H1 (cell line): Measurements from ENCODE around the gene MTPN. TPM values are rescaled to one million over a fixed set of nuclear protein-coding genes. Genes with fewer than 3 reads are reported as not detected.

Experiments
- CTCF ChIA-PET: fragments of 300-600 bp; sonication (Branson Sonifier 250); formaldehyde crosslinking; loops from one replicate; lab custom pipeline; 2021; ENCODE audit not compliant: partially characterized antibody; lab: Charles Lee
- POLR2A ChIA-PET: fragments of 300-600 bp; sonication (Branson Sonifier 250); formaldehyde crosslinking; loops from one replicate; lab custom pipeline; 2021; ENCODE audit warnings: inconsistent platforms; ENCODE audit not compliant: partially characterized antibody; lab: Charles Lee
- DNase-seq, 2 experiments: peaks; one replicate each; pipeline versions ENCODE4 v3.0.0 to v3.0.0-alpha.2; 2010 to 2022; ENCODE audit warnings: low spot score in 2 of 2, low read depth in 1 of 2, mixed read lengths in 1 of 2
- FAIRE-seq: peaks from 2 replicates; lab custom pipeline; 2011; peaks lifted over from hg19 to GRCh38; lab: Jason Lieb, UNC
- H2AFZ ChIP-seq: 2 replicates; pipeline ENCODE4 v1.8.1; 2012; ENCODE audit warnings: low read length, inconsistent platforms
- H2AK5ac ChIP-seq: 2 replicates; pipeline ENCODE4 v1.6.1; 2013; ENCODE audit warnings: low read depth, low read length
- H2BK120ac ChIP-seq: replicated peaks from 2 replicates; pipeline ENCODE3; 2013; ENCODE audit warnings: low read depth, low read length, inconsistent platforms
- H2BK12ac ChIP-seq: 2 replicates; pipeline ENCODE4 v1.6.1; 2013; ENCODE audit warnings: low read depth, low read length
- H2BK15ac ChIP-seq: 2 replicates; pipeline ENCODE4 v1.6.1; 2013; ENCODE audit warnings: low read length
- H2BK20ac ChIP-seq: 2 replicates; pipeline ENCODE4 v1.6.1; 2013; ENCODE audit warnings: low read length
- H2BK5ac ChIP-seq: 2 replicates; pipeline ENCODE4 v1.6.1; 2013; ENCODE audit warnings: low read depth, low read length
- H3K14ac ChIP-seq: 2 replicates; pipeline ENCODE4 v1.6.1; 2013; ENCODE audit warnings: inconsistent platforms; ENCODE audit not compliant: insufficient read length
- H3K18ac ChIP-seq: 2 replicates; pipeline ENCODE4 v1.6.1; 2013; ENCODE audit warnings: low read length; ENCODE audit errors: extremely low read depth
- H3K23ac ChIP-seq: 2 replicates; pipeline ENCODE4 v1.6.1; 2013; ENCODE audit warnings: inconsistent platforms; ENCODE audit not compliant: insufficient read length
- H3K23me2 ChIP-seq: 2 replicates; pipeline ENCODE4 v1.6.1; 2013; ENCODE audit warnings: low read depth, low read length
- H3K27ac ChIP-seq: 2 replicates; pipeline ENCODE4 v1.6.1; 2011; ENCODE audit warnings: low read depth, low read length, inconsistent platforms
- H3K27me3 ChIP-seq, 4 experiments: replicated peaks in 1 of 4; 1 replicate in 1 of 4; 2 replicates in 3 of 4; pipeline versions ENCODE4 v1.6.1 to v1.8.1; 2011 to 2013; ENCODE audit warnings: low read length in 3 of 4, mild to moderate bottlenecking in 3 of 4, inconsistent platforms in 2 of 4, mixed read lengths in 2 of 4, moderate library complexity in 1 of 4; ENCODE audit not compliant: control insufficient read depth in 3 of 4, insufficient read depth in 3 of 4; ENCODE audit errors: extremely low read depth in 1 of 4
- H3K36me3 ChIP-seq, 4 experiments: 2 replicates each; pipeline versions ENCODE4 v1.6.1 to v1.8.1; 2011 to 2013; ENCODE audit warnings: mild to moderate bottlenecking in 4 of 4, low read length in 3 of 4, moderate library complexity in 2 of 4, control low read depth in 1 of 4, inconsistent platforms in 1 of 4; ENCODE audit not compliant: insufficient read depth in 4 of 4, control insufficient read depth in 2 of 4
- H3K4ac ChIP-seq: replicated peaks from 2 replicates; pipeline ENCODE3; 2013; ENCODE audit warnings: low read length, low read depth, mixed read lengths, inconsistent platforms; ENCODE audit not compliant: insufficient read length
- H3K4me1 ChIP-seq, 4 experiments: replicated peaks in 1 of 4; 1 replicate in 1 of 4; 2 replicates in 3 of 4; pipeline versions ENCODE4 v1.6.1 to v1.8.1; 2011 to 2013; ENCODE audit warnings: low read length in 3 of 4, inconsistent platforms in 2 of 4, mixed read lengths in 1 of 4; ENCODE audit not compliant: insufficient read depth in 4 of 4, control insufficient read depth in 3 of 4
- H3K4me2 ChIP-seq, 2 experiments: 2 replicates each; pipeline versions ENCODE4 v1.6.1 to v1.8.1; 2011 to 2013; ENCODE audit warnings: low read depth in 2 of 2, low read length in 2 of 2, control low read depth in 1 of 2, inconsistent platforms in 1 of 2, mild to moderate bottlenecking in 1 of 2; ENCODE audit not compliant: insufficient read depth in 1 of 2
- H3K4me3 ChIP-seq, 4 experiments: fragments of 200-600, 300-600 bp in 1 of 4; sonication (generic), shearing (Covaris generic), sonication (Bioruptor Twin) in 1 of 4; 2 replicates each; pipeline versions ENCODE4 v1.5.1 to v1.8.1; 2011 to 2016; ENCODE audit warnings: low read length in 4 of 4, low read depth in 3 of 4, control low read depth in 2 of 4, inconsistent platforms in 2 of 4, mild to moderate bottlenecking in 2 of 4, mixed read lengths in 1 of 4, moderate library complexity in 1 of 4; ENCODE audit not compliant: insufficient read depth in 2 of 4; ENCODE audit errors: extremely low read depth in 1 of 4
- H3K56ac ChIP-seq: replicated peaks from 2 replicates; pipeline ENCODE3; 2013; ENCODE audit warnings: low read depth, mild to moderate bottlenecking, mixed read lengths, low read length, inconsistent platforms; ENCODE audit not compliant: insufficient read length
- H3K79me1 ChIP-seq: 2 replicates; pipeline ENCODE4 v1.6.1; 2013; ENCODE audit warnings: low read depth, low read length, control low read depth
- H3K79me2 ChIP-seq, 2 experiments: 2 replicates each; pipeline versions ENCODE4 v1.6.1 to v1.8.1; 2012 to 2013; ENCODE audit warnings: low read length in 2 of 2, mild to moderate bottlenecking in 2 of 2, inconsistent platforms in 1 of 2; ENCODE audit not compliant: insufficient read depth in 2 of 2, control insufficient read depth in 1 of 2
- H3K9ac ChIP-seq, 4 experiments: replicated peaks in 1 of 4; 1 replicate in 1 of 4; 2 replicates in 3 of 4; pipeline versions ENCODE4 v1.6.1 to v1.8.1; 2011 to 2013; ENCODE audit warnings: low read depth in 3 of 4, low read length in 3 of 4, control low read depth in 2 of 4, mild to moderate bottlenecking in 2 of 4, moderate library complexity in 2 of 4, inconsistent platforms in 1 of 4; ENCODE audit errors: extremely low read depth in 1 of 4
- H3K9me3 ChIP-seq, 2 experiments: 2 replicates each; pipeline versions ENCODE4 v1.6.1 to v1.8.1; 2012 to 2013; ENCODE audit warnings: mild to moderate bottlenecking in 2 of 2, moderate library complexity in 2 of 2, control low read depth in 1 of 2, inconsistent platforms in 1 of 2, low read depth in 1 of 2, low read length in 1 of 2, mixed read lengths in 1 of 2; ENCODE audit not compliant: insufficient read depth in 2 of 2
- H4K20me1 ChIP-seq, 2 experiments: replicated peaks in 1 of 2; 2 replicates each; pipeline versions ENCODE3 to v1.8.1; 2011 to 2013; ENCODE audit warnings: inconsistent platforms in 2 of 2, low read length in 2 of 2, mild to moderate bottlenecking in 1 of 2; ENCODE audit not compliant: insufficient read depth in 2 of 2, control insufficient read depth in 1 of 2
- H4K5ac ChIP-seq: 2 replicates; pipeline ENCODE4 v1.6.1; 2013; ENCODE audit warnings: low read length, low read depth, mixed read lengths, inconsistent platforms; ENCODE audit not compliant: insufficient read length
- H4K8ac ChIP-seq: 2 replicates; pipeline ENCODE4 v1.8.0; 2013; ENCODE audit warnings: mild to moderate bottlenecking, moderate library complexity, low read length, inconsistent platforms; ENCODE audit not compliant: insufficient read depth; ENCODE audit errors: extremely low read depth
- H4K91ac ChIP-seq: replicated peaks from 2 replicates; pipeline ENCODE3; 2013; ENCODE audit warnings: low read length, mixed read lengths, inconsistent platforms; ENCODE audit not compliant: insufficient read length
- ATF3 ChIP-seq: IDR thresholded peaks from 2 replicates; pipeline ENCODE4 v1.6.1; 2011; ENCODE audit warnings: low read depth, mild to moderate bottlenecking, low read length; ENCODE audit not compliant: insufficient read depth
- CBX8 ChIP-seq: fragments of 300-800, 300-1000 bp; sonication (generic); IDR thresholded peaks from 2 replicates; pipeline ENCODE4 v1.7.1; 2016; ENCODE audit warnings: low read depth, low read length, borderline replicate concordance
- CHD1 ChIP-seq: IDR thresholded peaks from 2 replicates; pipeline ENCODE4 v1.6.1; 2012; ENCODE audit warnings: low read depth, low read length, improper control_type of control experiment
- CREB1 ChIP-seq: IDR thresholded peaks from 2 replicates; pipeline ENCODE4 v1.6.1; 2012; ENCODE audit warnings: inconsistent platforms
- KDM5A ChIP-seq: fragments of 200-600 bp; IDR thresholded peaks from 2 replicates; pipeline ENCODE4 v1.7.1; 2012; ENCODE audit warnings: mild to moderate bottlenecking, low read length, inconsistent platforms, mixed read lengths
- MAFK ChIP-seq: IDR thresholded peaks from 2 replicates; pipeline ENCODE4 v1.6.1; 2012; ENCODE audit warnings: low read depth, mild to moderate bottlenecking, improper control_type of control experiment, low read length
- PHF8 ChIP-seq: fragments of 200-600 bp; sonication (generic); conservative IDR thresholded peaks from 2 replicates; pipeline ENCODE4 v1.7.1; 2012; ENCODE audit warnings: low read depth, mild to moderate bottlenecking, inconsistent platforms, low read length, moderate library complexity
- POLR2A ChIP-seq, 2 experiments: IDR thresholded peaks; 1 replicate in 1 of 2; 2 replicates in 1 of 2; pipeline ENCODE4 v1.6.1; 2011; ENCODE audit warnings: low read depth in 2 of 2, low read length in 2 of 2, mild to moderate bottlenecking in 2 of 2; ENCODE audit errors: control extremely low read depth in 1 of 2
- POLR2AphosphoS5 ChIP-seq: IDR thresholded peaks from 2 replicates; pipeline ENCODE4 v1.6.1; 2011; ENCODE audit warnings: low read depth, low read length
- SAP30 ChIP-seq: fragments of 300-600 bp; sonication (generic); IDR thresholded peaks from 2 replicates; pipeline ENCODE4 v1.7.1; 2012; ENCODE audit warnings: low read length, moderate library complexity, mild to moderate bottlenecking, inconsistent platforms; ENCODE audit not compliant: insufficient read depth, insufficient replicate concordance
- SIRT6 ChIP-seq: IDR thresholded peaks from one replicate; pipeline ENCODE4 v1.7.1; 2012; ENCODE audit warnings: low read length, inconsistent platforms
- USF2 ChIP-seq: IDR thresholded peaks from 2 replicates; pipeline ENCODE4 v1.6.1; 2011; ENCODE audit warnings: low read length, improper control_type of control experiment
- YY1 ChIP-seq: IDR thresholded peaks from 2 replicates; pipeline ENCODE4 v1.6.1; 2011; ENCODE audit warnings: low read depth, mild to moderate bottlenecking, low read length
- WGBS, 2 experiments: shearing (Covaris generic) in 1 of 2; methylation state at CpG; one replicate each; pipeline versions ENCODE4 v1.1.6 to v1.1.7; 2013 to 2015; ENCODE audit warnings: low lambda C conversion rate in 2 of 2, mixed read lengths in 2 of 2, inconsistent platforms in 1 of 2, low coverage in 1 of 2, missing lambda C conversion rate in 1 of 2; ENCODE audit not compliant: insufficient replicate concordance in 2 of 2, insufficient coverage in 1 of 2, insufficient read length in 1 of 2; ENCODE audit errors: extremely low coverage in 1 of 2, missing lambda C conversion rate in 1 of 2; 5-methylcytosine and 5-hydroxymethylcytosine counted together
- polyA plus RNA-seq, 7 experiments: library from polyadenylated mRNA; depleted of rRNA in 3 of 7; stranded (reverse) in 5 of 7; unstranded in 2 of 7; fragments of >200 nt in 5 of 7; fragments of 200-250 nt in 2 of 7; gene quantifications; 1 replicate in 5 of 7; 2 replicates in 1 of 7; 4 replicates in 1 of 7; pipeline versions ENCODE4 v1.2.1 to v1.2.3, GENCODE V29; 2011 to 2013; ENCODE audit warnings: missing spikeins in 2 of 7, mixed read lengths in 2 of 7
- total RNA-seq: library from RNA; stranded (reverse); fragmentation: NEBNext Ultra II Directional; extraction: Animal tissue kit (Norgen Biotek cat#: 25700); gene quantifications from 2 replicates; pipeline ENCODE4 v1.2.1, GENCODE V29; 2021

MTPN gene
- total and polyA plus RNA-seq, 2 of the 8 experiments (the other 6 are each of a cell fraction or from before 2014, with no cell fraction given): 33.0 to 101 TPM

- H2BK20ac ChIP-seq: no peak overlapping the region
- peaks cover 0 to 1% of the 10 kb centered on the region in 2 experiments for H4K20me1 ChIP-seq
- no peak overlapping the region for H3K4me3 ChIP-seq
- H3K56ac ChIP-seq: no peak overlapping the region
- H4K8ac ChIP-seq: no peak overlapping the region
- no peak overlapping the region for H2BK5ac ChIP-seq
- no peak overlapping the region for H2BK120ac ChIP-seq
- no peak overlapping the region for H3K9ac ChIP-seq
- no peaks in the 10 kb centered on the region for H3K79me1 ChIP-seq
- H2BK15ac ChIP-seq: no peak overlapping the region
- H2AK5ac ChIP-seq: no peak overlapping the region
- no peak overlapping the region for H2AFZ ChIP-seq
- peaks cover 0 to 44% of the 10 kb centered on the region in 2 experiments; a peak in 3 of 4 replicates for H3K79me2 ChIP-seq
- no peak overlapping the region for H4K5ac ChIP-seq
- no peak overlapping the region for H3K4ac ChIP-seq
- no peak overlapping the region for H3K27ac ChIP-seq
- WGBS, 2 experiments: 43% methylated on average over 3 of the region's 8 CpGs; no CpG with 5 or more reads in 1 of the 2 experiments
- no peak overlapping the region for H3K4me2 ChIP-seq
- H3K9me3 ChIP-seq: no peaks in the 10 kb centered on the region
- CTCF ChIA-PET: interaction anchor here (0.5 to 2.0 kb wide), 3 partner anchors 9 to 936 kb away, joined by 3 to 7 read pairs (median 4); no protein-coding TSS in a partner anchor
- no peak overlapping the region for H4K91ac ChIP-seq
- no peak overlapping the region for H2BK12ac ChIP-seq
- DNase-seq (no peak), FAIRE-seq (peak; percentile 42)
- H3K27me3 ChIP-seq: no peaks in the 10 kb centered on the region
- no peaks in the 10 kb centered on the region for H3K23me2 ChIP-seq
- no peak overlapping the region for H3K18ac ChIP-seq
- H3K23ac ChIP-seq: no peak overlapping the region
- peaks cover 0 to 7% (median 2%) of the 10 kb centered on the region in 4 experiments; a peak in 2 of 7 replicates for H3K4me1 ChIP-seq
- H3K36me3 ChIP-seq: no peaks in the 10 kb centered on the region; a peak in 1 of 8 replicates
- no peak overlapping the region for H3K14ac ChIP-seq
- POLR2A ChIA-PET: no interaction called here
- no peak for TF ChIP-seq MAFK
- no peak for TF ChIP-seq USF2
- TF ChIP-seq SIRT6: no peak
- no peak for TF ChIP-seq CBX8
- no peak for TF ChIP-seq KDM5A
- no peak for TF ChIP-seq YY1
- no peak for TF ChIP-seq POLR2AphosphoS5
- TF ChIP-seq SAP30: no peak
- no peak for TF ChIP-seq PHF8
- no peak for TF ChIP-seq CHD1
- TF ChIP-seq CREB1: no peak
- TF ChIP-seq POLR2A (IDR thresholded peaks at IDR 0.05; ENCODE audit: control extremely low read depth in 1 of 2, low read depth in 2 of 2, low read length in 2 of 2): no peak
- no peak for TF ChIP-seq ATF3
These were observed 37.8 kb downstream of the MTPN start for GRCh38 chr7:135939261-135939812.
